H1 (cell line): ENCODE data around the gene STAMBPL1. TPM values are rescaled to one million over a fixed set of nuclear protein-coding genes. Genes with fewer than 3 reads are reported as not detected.

Experiments
- CTCF ChIA-PET: fragments of 300-600 bp; sonication (Branson Sonifier 250); formaldehyde crosslinking; loops from one replicate; lab custom pipeline; 2021; ENCODE audit not compliant: partially characterized antibody; lab: Charles Lee
- POLR2A ChIA-PET: fragments of 300-600 bp; sonication (Branson Sonifier 250); formaldehyde crosslinking; loops from one replicate; lab custom pipeline; 2021; ENCODE audit warnings: inconsistent platforms; ENCODE audit not compliant: partially characterized antibody; lab: Charles Lee
- DNase-seq, 2 experiments: peaks; one replicate each; pipeline versions ENCODE4 v3.0.0 to v3.0.0-alpha.2; 2010 to 2022; ENCODE audit warnings: low spot score in 2 of 2, low read depth in 1 of 2, mixed read lengths in 1 of 2
- FAIRE-seq: peaks from 2 replicates; lab custom pipeline; 2011; peaks lifted over from hg19 to GRCh38; lab: Jason Lieb, UNC
- H2AFZ ChIP-seq: 2 replicates; pipeline ENCODE4 v1.8.1; 2012; ENCODE audit warnings: low read length, inconsistent platforms
- H2AK5ac ChIP-seq: 2 replicates; pipeline ENCODE4 v1.6.1; 2013; ENCODE audit warnings: low read depth, low read length
- H2BK120ac ChIP-seq: replicated peaks from 2 replicates; pipeline ENCODE3; 2013; ENCODE audit warnings: low read depth, low read length, inconsistent platforms
- H2BK12ac ChIP-seq: 2 replicates; pipeline ENCODE4 v1.6.1; 2013; ENCODE audit warnings: low read depth, low read length
- H2BK15ac ChIP-seq: 2 replicates; pipeline ENCODE4 v1.6.1; 2013; ENCODE audit warnings: low read length
- H2BK20ac ChIP-seq: 2 replicates; pipeline ENCODE4 v1.6.1; 2013; ENCODE audit warnings: low read length
- H2BK5ac ChIP-seq: 2 replicates; pipeline ENCODE4 v1.6.1; 2013; ENCODE audit warnings: low read depth, low read length
- H3K14ac ChIP-seq: 2 replicates; pipeline ENCODE4 v1.6.1; 2013; ENCODE audit warnings: inconsistent platforms; ENCODE audit not compliant: insufficient read length
- H3K18ac ChIP-seq: 2 replicates; pipeline ENCODE4 v1.6.1; 2013; ENCODE audit warnings: low read length; ENCODE audit errors: extremely low read depth
- H3K23ac ChIP-seq: 2 replicates; pipeline ENCODE4 v1.6.1; 2013; ENCODE audit warnings: inconsistent platforms; ENCODE audit not compliant: insufficient read length
- H3K23me2 ChIP-seq: 2 replicates; pipeline ENCODE4 v1.6.1; 2013; ENCODE audit warnings: low read depth, low read length
- H3K27ac ChIP-seq: 2 replicates; pipeline ENCODE4 v1.6.1; 2011; ENCODE audit warnings: low read depth, low read length, inconsistent platforms
- H3K27me3 ChIP-seq, 4 experiments: replicated peaks in 1 of 4; 1 replicate in 1 of 4; 2 replicates in 3 of 4; pipeline versions ENCODE4 v1.6.1 to v1.8.1; 2011 to 2013; ENCODE audit warnings: low read length in 3 of 4, mild to moderate bottlenecking in 3 of 4, inconsistent platforms in 2 of 4, mixed read lengths in 2 of 4, moderate library complexity in 1 of 4; ENCODE audit not compliant: control insufficient read depth in 3 of 4, insufficient read depth in 3 of 4; ENCODE audit errors: extremely low read depth in 1 of 4
- H3K36me3 ChIP-seq, 4 experiments: 2 replicates each; pipeline versions ENCODE4 v1.6.1 to v1.8.1; 2011 to 2013; ENCODE audit warnings: mild to moderate bottlenecking in 4 of 4, low read length in 3 of 4, moderate library complexity in 2 of 4, control low read depth in 1 of 4, inconsistent platforms in 1 of 4; ENCODE audit not compliant: insufficient read depth in 4 of 4, control insufficient read depth in 2 of 4
- H3K4ac ChIP-seq: replicated peaks from 2 replicates; pipeline ENCODE3; 2013; ENCODE audit warnings: low read length, low read depth, mixed read lengths, inconsistent platforms; ENCODE audit not compliant: insufficient read length
- H3K4me1 ChIP-seq, 4 experiments: replicated peaks in 1 of 4; 1 replicate in 1 of 4; 2 replicates in 3 of 4; pipeline versions ENCODE4 v1.6.1 to v1.8.1; 2011 to 2013; ENCODE audit warnings: low read length in 3 of 4, inconsistent platforms in 2 of 4, mixed read lengths in 1 of 4; ENCODE audit not compliant: insufficient read depth in 4 of 4, control insufficient read depth in 3 of 4
- H3K4me2 ChIP-seq, 2 experiments: 2 replicates each; pipeline versions ENCODE4 v1.6.1 to v1.8.1; 2011 to 2013; ENCODE audit warnings: low read depth in 2 of 2, low read length in 2 of 2, control low read depth in 1 of 2, inconsistent platforms in 1 of 2, mild to moderate bottlenecking in 1 of 2; ENCODE audit not compliant: insufficient read depth in 1 of 2
- H3K4me3 ChIP-seq, 4 experiments: fragments of 200-600, 300-600 bp in 1 of 4; sonication (generic), shearing (Covaris generic), sonication (Bioruptor Twin) in 1 of 4; 2 replicates each; pipeline versions ENCODE4 v1.5.1 to v1.8.1; 2011 to 2016; ENCODE audit warnings: low read length in 4 of 4, low read depth in 3 of 4, control low read depth in 2 of 4, inconsistent platforms in 2 of 4, mild to moderate bottlenecking in 2 of 4, mixed read lengths in 1 of 4, moderate library complexity in 1 of 4; ENCODE audit not compliant: insufficient read depth in 2 of 4; ENCODE audit errors: extremely low read depth in 1 of 4
- H3K56ac ChIP-seq: replicated peaks from 2 replicates; pipeline ENCODE3; 2013; ENCODE audit warnings: low read depth, mild to moderate bottlenecking, mixed read lengths, low read length, inconsistent platforms; ENCODE audit not compliant: insufficient read length
- H3K79me1 ChIP-seq: 2 replicates; pipeline ENCODE4 v1.6.1; 2013; ENCODE audit warnings: low read depth, low read length, control low read depth
- H3K79me2 ChIP-seq, 2 experiments: 2 replicates each; pipeline versions ENCODE4 v1.6.1 to v1.8.1; 2012 to 2013; ENCODE audit warnings: low read length in 2 of 2, mild to moderate bottlenecking in 2 of 2, inconsistent platforms in 1 of 2; ENCODE audit not compliant: insufficient read depth in 2 of 2, control insufficient read depth in 1 of 2
- H3K9ac ChIP-seq, 4 experiments: replicated peaks in 1 of 4; 1 replicate in 1 of 4; 2 replicates in 3 of 4; pipeline versions ENCODE4 v1.6.1 to v1.8.1; 2011 to 2013; ENCODE audit warnings: low read depth in 3 of 4, low read length in 3 of 4, control low read depth in 2 of 4, mild to moderate bottlenecking in 2 of 4, moderate library complexity in 2 of 4, inconsistent platforms in 1 of 4; ENCODE audit errors: extremely low read depth in 1 of 4
- H3K9me3 ChIP-seq, 2 experiments: 2 replicates each; pipeline versions ENCODE4 v1.6.1 to v1.8.1; 2012 to 2013; ENCODE audit warnings: mild to moderate bottlenecking in 2 of 2, moderate library complexity in 2 of 2, control low read depth in 1 of 2, inconsistent platforms in 1 of 2, low read depth in 1 of 2, low read length in 1 of 2, mixed read lengths in 1 of 2; ENCODE audit not compliant: insufficient read depth in 2 of 2
- H4K20me1 ChIP-seq, 2 experiments: replicated peaks in 1 of 2; 2 replicates each; pipeline versions ENCODE3 to v1.8.1; 2011 to 2013; ENCODE audit warnings: inconsistent platforms in 2 of 2, low read length in 2 of 2, mild to moderate bottlenecking in 1 of 2; ENCODE audit not compliant: insufficient read depth in 2 of 2, control insufficient read depth in 1 of 2
- H4K5ac ChIP-seq: 2 replicates; pipeline ENCODE4 v1.6.1; 2013; ENCODE audit warnings: low read length, low read depth, mixed read lengths, inconsistent platforms; ENCODE audit not compliant: insufficient read length
- H4K8ac ChIP-seq: 2 replicates; pipeline ENCODE4 v1.8.0; 2013; ENCODE audit warnings: mild to moderate bottlenecking, moderate library complexity, low read length, inconsistent platforms; ENCODE audit not compliant: insufficient read depth; ENCODE audit errors: extremely low read depth
- H4K91ac ChIP-seq: replicated peaks from 2 replicates; pipeline ENCODE3; 2013; ENCODE audit warnings: low read length, mixed read lengths, inconsistent platforms; ENCODE audit not compliant: insufficient read length
- BRCA1 ChIP-seq: IDR thresholded peaks from 2 replicates; pipeline ENCODE4 v1.6.1; 2012; ENCODE audit warnings: low read depth, low read length, improper control_type of control experiment
- CHD1 ChIP-seq: IDR thresholded peaks from 2 replicates; pipeline ENCODE4 v1.6.1; 2012; ENCODE audit warnings: low read depth, low read length, improper control_type of control experiment
- CREB1 ChIP-seq: IDR thresholded peaks from 2 replicates; pipeline ENCODE4 v1.6.1; 2012; ENCODE audit warnings: inconsistent platforms
- EP300 ChIP-seq, 2 experiments: IDR thresholded peaks; 1 replicate in 1 of 2; 2 replicates in 1 of 2; pipeline ENCODE4 v1.6.1; 2011 to 2012; ENCODE audit warnings: low read depth in 2 of 2, low read length in 2 of 2, mild to moderate bottlenecking in 2 of 2, borderline replicate concordance in 1 of 2, inconsistent platforms in 1 of 2, moderate library complexity in 1 of 2
- JUND ChIP-seq: IDR thresholded peaks from 2 replicates; pipeline ENCODE4 v1.6.1; 2011; ENCODE audit warnings: mild to moderate bottlenecking, improper control_type of control experiment, low read length
- KDM4A ChIP-seq: IDR thresholded peaks from one replicate; pipeline ENCODE4 v1.7.1; 2012; ENCODE audit warnings: low read depth, mild to moderate bottlenecking, moderate library complexity, low read length, inconsistent platforms; ENCODE audit not compliant: severe bottlenecking
- POU5F1 ChIP-seq: IDR thresholded peaks from 2 replicates; pipeline ENCODE4 v1.6.1; 2011; ENCODE audit warnings: low read depth, mild to moderate bottlenecking, low read length, moderate library complexity
- RAD21 ChIP-seq, 2 experiments: IDR thresholded peaks in 1 of 2; conservative IDR thresholded peaks in 1 of 2; 2 replicates each; pipeline ENCODE4 v1.6.1; 2011; ENCODE audit warnings: low read depth in 2 of 2, low read length in 2 of 2, improper control_type of control experiment in 1 of 2, inconsistent platforms in 1 of 2, mild to moderate bottlenecking in 1 of 2, moderate library complexity in 1 of 2
- RNF2 ChIP-seq: fragments of 200-900, 300-1000 bp; sonication (generic); IDR thresholded peaks from 2 replicates; pipeline ENCODE4 v1.7.1; 2016; ENCODE audit warnings: borderline replicate concordance, low read depth, mild to moderate bottlenecking, antibody characterized with exemption, low read length; ENCODE audit not compliant: poor library complexity, severe bottlenecking; ENCODE audit errors: missing control alignments
- RXRA ChIP-seq: IDR thresholded peaks from 2 replicates; pipeline ENCODE4 v1.6.1; 2011; ENCODE audit warnings: low read depth, mild to moderate bottlenecking, low read length, moderate library complexity; ENCODE audit not compliant: insufficient read depth
- SUZ12 ChIP-seq: fragments of 200-600 bp; sonication (generic); IDR thresholded peaks from 2 replicates; pipeline ENCODE4 v1.6.1; 2012; ENCODE audit warnings: mild to moderate bottlenecking, inconsistent platforms, low read length, moderate library complexity, mixed read lengths
- TAF1 ChIP-seq: IDR thresholded peaks from 2 replicates; pipeline ENCODE4 v1.6.1; 2011; ENCODE audit warnings: mild to moderate bottlenecking, low read depth, low read length
- TCF12 ChIP-seq: IDR thresholded peaks from 2 replicates; pipeline ENCODE4 v1.6.1; 2011; ENCODE audit warnings: low read depth, mild to moderate bottlenecking, low read length
- WGBS, 2 experiments: shearing (Covaris generic) in 1 of 2; methylation state at CpG; one replicate each; pipeline versions ENCODE4 v1.1.6 to v1.1.7; 2013 to 2015; ENCODE audit warnings: low lambda C conversion rate in 2 of 2, mixed read lengths in 2 of 2, inconsistent platforms in 1 of 2, low coverage in 1 of 2, missing lambda C conversion rate in 1 of 2; ENCODE audit not compliant: insufficient replicate concordance in 2 of 2, insufficient coverage in 1 of 2, insufficient read length in 1 of 2; ENCODE audit errors: extremely low coverage in 1 of 2, missing lambda C conversion rate in 1 of 2; 5-methylcytosine and 5-hydroxymethylcytosine counted together
- polyA plus RNA-seq, 7 experiments: library from polyadenylated mRNA; depleted of rRNA in 3 of 7; stranded (reverse) in 5 of 7; unstranded in 2 of 7; fragments of >200 nt in 5 of 7; fragments of 200-250 nt in 2 of 7; gene quantifications; 1 replicate in 5 of 7; 2 replicates in 1 of 7; 4 replicates in 1 of 7; pipeline versions ENCODE4 v1.2.1 to v1.2.3, GENCODE V29; 2011 to 2013; ENCODE audit warnings: missing spikeins in 2 of 7, mixed read lengths in 2 of 7
- total RNA-seq: library from RNA; stranded (reverse); fragmentation: NEBNext Ultra II Directional; extraction: Animal tissue kit (Norgen Biotek cat#: 25700); gene quantifications from 2 replicates; pipeline ENCODE4 v1.2.1, GENCODE V29; 2021

STAMBPL1 gene
- total and polyA plus RNA-seq, 2 of the 8 experiments (the other 6 are each of a cell fraction or from before 2014, with no cell fraction given), result 5.5 TPM

- H3K56ac ChIP-seq, result no peak overlapping the region
- H3K18ac ChIP-seq, result no peak overlapping the region
- WGBS, 2 experiments, result 89% methylated on average over 2 of the region's 2 CpGs; no CpG with 5 or more reads in 1 of the 2 experiments
- H4K5ac ChIP-seq, result no peak overlapping the region
- no peaks in the 10 kb centered on the region for H3K4me1 ChIP-seq
- no peaks in the 10 kb centered on the region for H3K79me2 ChIP-seq
- DNase-seq (no peak), FAIRE-seq (no peak)
- no peak overlapping the region for H2BK20ac ChIP-seq
- no peaks in the 10 kb centered on the region for H4K20me1 ChIP-seq
- no peak overlapping the region for H3K4me2 ChIP-seq
- H2BK15ac ChIP-seq, result no peak overlapping the region
- no peak overlapping the region for H4K91ac ChIP-seq
- H3K14ac ChIP-seq, result no peak overlapping the region
- no peaks in the 10 kb centered on the region for H3K79me1 ChIP-seq
- no peak overlapping the region for H2BK120ac ChIP-seq
- H2AFZ ChIP-seq, result 0 out of 2 replicates have a peak overlapping the region, but pooled peaks have one; percentile 6
- no peak overlapping the region for H3K4me3 ChIP-seq
- POLR2A ChIA-PET, result no interaction called here
- H3K9me3 ChIP-seq, result no peaks in the 10 kb centered on the region
- CTCF ChIA-PET, result interaction anchor here (0.9 to 7.2 kb wide), 8 partner anchors 10 to 384 kb away, joined by 3 to 279 read pairs (median 20); no protein-coding TSS in a partner anchor
- no peaks in the 10 kb centered on the region for H3K23me2 ChIP-seq
- H3K27me3 ChIP-seq, result no peaks in the 10 kb centered on the region
- no peak overlapping the region for H3K9ac ChIP-seq
- no peak overlapping the region for H4K8ac ChIP-seq
- no peak overlapping the region for H3K23ac ChIP-seq
- H2AK5ac ChIP-seq, result no peak overlapping the region
- no peak overlapping the region for H3K4ac ChIP-seq
- H3K36me3 ChIP-seq, result no peaks in the 10 kb centered on the region
- H2BK5ac ChIP-seq, result no peak overlapping the region
- H3K27ac ChIP-seq, result no peak overlapping the region
- H2BK12ac ChIP-seq, result no peak overlapping the region
- no peak for TF ChIP-seq EP300 (IDR thresholded peaks at IDR 0.05; ENCODE audit: borderline replicate concordance in 1 of 2, low read depth in 2 of 2, low read length in 2 of 2)
- TF ChIP-seq RXRA, result no peak
- no peak for TF ChIP-seq POU5F1
- TF ChIP-seq JUND, result no peak
- TF ChIP-seq BRCA1, result no peak
- TF ChIP-seq CHD1, result no peak
- TF ChIP-seq KDM4A, result no peak
- TF ChIP-seq RAD21 (IDR thresholded peaks at IDR 0.05 in 1 of 2, conservative IDR thresholded peaks at IDR 0.05 in 1 of 2; ENCODE audit: low read depth in 2 of 2, low read length in 2 of 2), result no peak
- TF ChIP-seq CREB1, result no peak
- TF ChIP-seq RNF2, result no peak
- TF ChIP-seq TAF1, result no peak
- no peak for TF ChIP-seq SUZ12
- no peak for TF ChIP-seq TCF12
These were observed 46.3 kb upstream of the STAMBPL1 start for GRCh38 chr10:88833723-88834122.
